Lung microvascular endothelial cell (primary cell): ENCODE results near the gene COG8. TPM values are rescaled to one million over a fixed set of nuclear protein-coding genes. Genes with fewer than 3 reads are reported as not detected.
"Not testable (repeated sequence)": the region's sequence is repeated elsewhere in the genome, so short reads cannot be mapped to it uniquely, and the experiment has no call there.

Source experiments
- DNase-seq, 2 donors: peaks; one replicate each; pipeline versions ENCODE4 v3.0.0 to v3.0.0-alpha.2; 2010; ENCODE audit warnings: low read depth in 2 of 2
- total RNA-seq: library from RNA; depleted of rRNA; stranded (reverse); fragments of >200 nt; gene quantifications from 2 replicates; pipeline ENCODE4 v1.2.1, GENCODE V29; 2014

COG8 gene, protein sequence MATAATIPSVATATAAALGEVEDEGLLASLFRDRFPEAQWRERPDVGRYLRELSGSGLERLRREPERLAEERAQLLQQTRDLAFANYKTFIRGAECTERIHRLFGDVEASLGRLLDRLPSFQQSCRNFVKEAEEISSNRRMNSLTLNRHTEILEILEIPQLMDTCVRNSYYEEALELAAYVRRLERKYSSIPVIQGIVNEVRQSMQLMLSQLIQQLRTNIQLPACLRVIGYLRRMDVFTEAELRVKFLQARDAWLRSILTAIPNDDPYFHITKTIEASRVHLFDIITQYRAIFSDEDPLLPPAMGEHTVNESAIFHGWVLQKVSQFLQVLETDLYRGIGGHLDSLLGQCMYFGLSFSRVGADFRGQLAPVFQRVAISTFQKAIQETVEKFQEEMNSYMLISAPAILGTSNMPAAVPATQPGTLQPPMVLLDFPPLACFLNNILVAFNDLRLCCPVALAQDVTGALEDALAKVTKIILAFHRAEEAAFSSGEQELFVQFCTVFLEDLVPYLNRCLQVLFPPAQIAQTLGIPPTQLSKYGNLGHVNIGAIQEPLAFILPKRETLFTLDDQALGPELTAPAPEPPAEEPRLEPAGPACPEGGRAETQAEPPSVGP
- total RNA-seq, result 13.1 and 21.0 TPM in 2 replicates

GRCh38 chr16:69339289-69340094 is at the start of gene COG8, which contains the start of gene NIP7:
Gene COG8, minus strand, starts transcription at chr16:69339564. Its CDS starts 12 bp downstream, at chr16:69339552.
Gene NIP7, plus strand, starts transcription at chr16:69339772. Its CDS starts 58 bp downstream, at chr16:69339830.
- peak; percentile 98 to 99 for DNase-seq

- no peak for DNase-seq
Observed at GRCh38 chr16:69386596-69386995, 47.2 kb upstream of the COG8 start.

DNA sequence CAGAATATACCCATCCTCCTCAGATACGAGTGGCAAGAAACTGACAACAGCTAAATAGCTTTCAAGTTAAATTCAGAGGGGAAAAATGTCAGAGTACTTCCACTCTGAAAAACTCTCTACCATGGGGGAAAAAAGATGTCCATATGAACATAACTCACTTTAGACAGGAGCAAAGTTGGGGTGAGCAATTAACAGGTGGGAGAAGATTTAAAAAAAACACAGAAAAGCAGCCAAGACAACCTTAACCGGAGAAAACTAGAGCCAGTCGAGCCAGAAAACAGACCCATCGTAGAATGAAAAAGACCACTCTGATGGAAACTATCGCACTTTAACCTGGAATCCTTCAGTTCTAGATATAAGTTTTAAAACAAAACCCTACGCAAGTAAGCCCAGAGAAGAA is 45.6 kb upstream of the COG8 start:
- DNase-seq, result no peak

GRCh38 chr16:69382421-69382820 is 43.1 kb upstream of the COG8 start:
- no peak for DNase-seq

DNA sequence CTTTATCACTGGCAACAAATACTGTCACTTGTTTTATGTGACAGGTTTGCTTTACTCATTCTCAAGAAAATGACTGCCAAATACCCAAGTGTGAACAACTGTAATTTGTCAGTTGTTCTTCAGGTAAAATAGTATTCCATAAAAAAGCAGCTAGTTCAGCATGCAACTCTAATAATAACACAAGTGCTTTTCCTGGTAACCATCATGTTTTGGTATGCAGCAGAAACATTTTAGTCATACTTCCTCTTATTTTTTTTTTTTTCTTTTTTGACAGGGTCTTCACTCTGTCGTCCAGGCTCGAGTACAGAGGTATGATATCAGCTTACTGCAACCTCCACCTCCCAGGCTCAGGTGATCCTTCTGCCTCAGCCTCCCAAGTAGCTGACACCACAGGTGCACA is 41.9 kb upstream of the COG8 start:
- peak; percentile 84 to 85 for DNase-seq

GRCh38 chr16:69378760-69379159 is 39.4 kb upstream of the COG8 start:
- DNase-seq, result peak in 1 of 2 donors; percentile 71

GRCh38 chr16:69378036-69378435 is 38.7 kb upstream of the COG8 start:
- DNase-seq, result no peak

GRCh38 chr16:69376393-69377059 is 37.2 kb upstream of the COG8 start:
- DNase-seq, result no peak

DNA sequence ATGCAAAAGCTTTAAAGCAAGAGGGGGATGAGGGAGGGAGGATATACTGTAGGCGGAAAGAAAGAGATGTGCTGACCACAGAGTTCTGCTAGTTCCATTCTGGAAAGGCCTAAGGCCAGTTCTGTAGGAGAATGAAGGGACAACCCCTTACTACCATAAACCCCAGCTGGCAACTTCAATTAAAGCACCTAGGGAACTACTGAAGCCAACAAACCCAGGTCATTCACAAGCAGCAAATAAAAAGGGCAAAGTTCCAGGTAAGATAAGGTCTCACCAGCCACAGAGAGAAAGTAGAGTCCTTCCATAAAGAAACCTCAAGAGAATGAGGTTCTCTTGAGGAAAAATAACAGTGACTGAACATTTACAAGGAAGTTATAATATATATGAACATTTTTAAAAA is 33.7 kb upstream of the COG8 start:
- no peak for DNase-seq

- DNase-seq, result peak in 1 of 2 donors; percentile 29
Observed at GRCh38 chr16:69371564-69371963, 32.2 kb upstream of the COG8 start.

GRCh38 chr16:69368866-69369265 is 29.5 kb upstream of the COG8 start:
- DNase-seq, result no peak

GRCh38 chr16:69367980-69368379 is 28.6 kb upstream of the COG8 start:
- DNase-seq, result peak in 1 of 2 donors; percentile 33

DNA sequence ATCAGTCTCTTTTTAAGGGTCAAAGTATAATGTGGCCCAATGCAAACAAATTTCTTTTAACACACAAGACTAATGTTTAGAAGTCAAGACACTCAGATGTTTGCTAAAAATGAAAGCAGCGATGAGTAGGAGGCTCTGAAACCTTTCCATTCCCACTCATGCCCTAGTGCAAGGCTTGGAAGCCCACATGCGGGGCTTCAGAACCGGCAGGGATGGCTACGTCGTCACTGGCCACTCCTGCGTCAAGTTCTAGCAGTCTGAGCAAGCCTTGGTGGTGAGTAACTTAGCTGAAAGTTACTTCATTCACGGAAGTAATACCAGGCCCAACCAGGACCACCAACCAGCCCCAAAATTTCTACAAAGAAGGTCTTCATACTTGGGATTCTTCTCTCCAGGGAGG is 27.1 kb upstream of the COG8 start:
- DNase-seq, result no peak

- DNase-seq, result no peak
Observed at GRCh38 chr16:69365901-69366300, 26.5 kb upstream of the COG8 start.

- DNase-seq, result no peak
Observed at GRCh38 chr16:69364088-69364487, 24.7 kb upstream of the COG8 start.

DNA sequence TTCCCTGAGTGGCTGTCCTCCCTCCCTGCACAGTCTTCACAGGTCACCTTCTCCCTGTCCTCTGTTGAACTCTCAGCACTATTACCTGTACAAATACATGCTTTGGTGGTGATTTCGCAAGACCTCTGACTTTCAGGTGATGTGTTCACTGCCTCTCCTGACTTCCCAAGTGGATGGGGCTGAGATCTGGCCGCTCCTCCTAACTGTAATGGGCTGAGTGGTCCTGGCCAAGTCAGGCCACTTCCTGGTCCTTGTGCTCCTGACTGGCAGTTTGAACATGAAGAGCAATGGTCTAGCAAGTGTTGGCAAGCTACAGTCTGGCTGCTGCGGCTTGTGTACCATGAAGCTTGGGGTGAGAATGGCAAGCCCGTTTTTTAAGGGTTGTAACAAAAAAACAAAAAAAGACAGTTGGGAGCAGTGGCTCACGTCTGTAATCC is 23.9 kb upstream of the COG8 start:
- DNase-seq, result no peak

- DNase-seq, result not testable (repeated sequence)
Observed at GRCh38 chr16:69360070-69360469, 20.7 kb upstream of the COG8 start.

DNA sequence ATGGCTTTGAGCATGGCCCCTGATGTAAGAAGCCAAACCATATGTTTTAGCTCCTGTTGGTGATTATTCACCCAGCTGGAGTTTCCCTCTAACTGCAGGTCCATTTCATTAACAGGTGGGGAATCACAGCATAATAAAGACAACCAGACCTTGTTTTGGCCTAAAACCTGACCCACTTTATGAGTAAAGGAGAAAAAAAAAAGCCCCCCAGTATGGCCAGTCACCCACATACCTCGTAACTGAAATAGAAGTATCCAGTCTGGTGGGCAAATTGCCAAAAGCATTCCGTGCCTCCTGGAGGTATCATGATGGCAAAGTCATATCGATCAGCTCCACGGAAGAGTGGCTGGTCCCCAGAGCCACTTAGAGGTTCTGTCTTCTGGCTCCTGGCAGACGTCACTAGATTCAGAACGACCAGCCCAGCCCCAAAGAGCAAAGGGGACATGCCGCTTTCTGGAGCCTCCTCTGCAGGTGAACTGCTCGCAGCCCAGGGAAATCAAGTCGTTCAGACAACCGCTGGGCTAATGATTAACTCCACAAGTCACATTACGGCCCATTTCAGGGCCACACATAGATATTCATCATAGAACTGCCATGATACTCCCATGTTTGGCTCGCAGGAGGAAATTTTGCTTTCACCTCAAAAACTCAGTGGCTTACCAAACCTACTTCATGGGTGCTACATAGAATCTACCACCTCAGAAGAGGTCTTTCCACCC is 12.1 kb upstream of the COG8 start, which contains the start of gene TMED6:
TMED6 (minus strand) TSS at position 478 of the 719 bp plus-strand sequence; CDS start at position 445, 33 bp downstream.
- DNase-seq, result no peak

DNA sequence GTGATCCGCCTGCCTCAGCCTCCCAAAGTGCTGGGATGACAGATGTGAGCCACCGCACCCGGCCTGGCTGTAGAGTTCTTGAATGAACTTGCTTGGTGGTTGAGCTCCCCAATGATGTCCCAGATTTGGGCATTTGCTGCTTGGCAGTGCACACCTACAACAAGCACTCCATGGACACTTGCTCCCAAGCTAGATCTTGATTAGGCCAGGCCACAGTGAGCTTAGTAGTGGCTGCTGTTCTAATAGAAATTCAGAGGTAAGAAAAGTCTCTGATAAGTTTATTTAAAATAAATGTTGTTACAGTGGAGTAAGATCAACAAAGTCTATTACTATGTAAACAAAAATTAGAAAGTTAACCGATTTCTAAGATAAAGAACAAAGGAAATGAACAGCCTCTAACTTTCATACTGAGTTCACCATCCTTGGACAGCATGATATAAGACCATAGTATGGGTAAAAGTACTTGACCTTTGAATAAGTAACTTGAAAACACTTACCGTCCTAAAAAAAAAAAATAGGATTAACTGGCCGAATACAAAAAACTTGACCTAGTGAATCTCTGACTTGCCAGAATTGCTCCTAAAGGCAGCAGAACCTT is 11.3 kb upstream of the COG8 start:
- no peak for DNase-seq

- DNase-seq, result no peak
Observed at GRCh38 chr16:69349536-69349935, 10.2 kb upstream of the COG8 start.
